H9 (cell line): ENCODE results near the gene TNIP1. TPM values are rescaled to one million over a fixed set of nuclear protein-coding genes. Genes with fewer than 3 reads are reported as not detected.

Experiments used
- DNase-seq: peaks from one replicate; pipeline ENCODE4 v3.0.0-alpha.2; 2017
- H2AFZ ChIP-seq: one replicate; pipeline ENCODE4 v1.6.1; 2013; ENCODE audit warnings: mild to moderate bottlenecking, low read length, control low read depth, moderate library complexity
- H2AK5ac ChIP-seq: 2 replicates; pipeline ENCODE4 v1.6.1; 2013; ENCODE audit warnings: low read length, control low read depth, mixed read lengths; ENCODE audit not compliant: insufficient read length
- H2BK120ac ChIP-seq: one replicate; pipeline ENCODE4 v1.6.1; 2013; ENCODE audit warnings: low read depth, mild to moderate bottlenecking, low read length, control low read depth, inconsistent platforms; ENCODE audit not compliant: poor library complexity, severe bottlenecking
- H2BK12ac ChIP-seq: 2 replicates; pipeline ENCODE4 v1.6.1; 2013; ENCODE audit warnings: low read length, control low read depth, mixed read lengths, low read depth; ENCODE audit not compliant: insufficient read length
- H2BK15ac ChIP-seq: 2 replicates; pipeline ENCODE4 v1.6.1; 2013; ENCODE audit warnings: low read depth, low read length, control low read depth
- H2BK20ac ChIP-seq: one replicate; pipeline ENCODE4 v1.6.1; 2013; ENCODE audit warnings: low read depth, mild to moderate bottlenecking, low read length, control low read depth, inconsistent platforms; ENCODE audit not compliant: poor library complexity, severe bottlenecking
- H2BK5ac ChIP-seq: 2 replicates; pipeline ENCODE4 v1.6.1; 2013; ENCODE audit warnings: low read length, control low read depth, mixed read lengths; ENCODE audit not compliant: insufficient read length
- H3K14ac ChIP-seq: 2 replicates; pipeline ENCODE4 v1.6.1; 2013; ENCODE audit warnings: low read length, control low read depth; ENCODE audit not compliant: insufficient read depth
- H3K18ac ChIP-seq: 2 replicates; pipeline ENCODE4 v1.6.1; 2013; ENCODE audit warnings: low read depth, mild to moderate bottlenecking, mixed read lengths, low read length, control low read depth; ENCODE audit not compliant: insufficient read length
- H3K23ac ChIP-seq: 2 replicates; pipeline ENCODE4 v1.6.1; 2013; ENCODE audit warnings: low read length, control low read depth, mixed read lengths, low read depth; ENCODE audit not compliant: insufficient read length
- H3K23me2 ChIP-seq: 2 replicates; pipeline ENCODE4 v1.6.1; 2013; ENCODE audit warnings: low read depth, mild to moderate bottlenecking, mixed read lengths, low read length, control low read depth; ENCODE audit not compliant: insufficient read length, poor library complexity, severe bottlenecking
- H3K27ac ChIP-seq: 2 replicates; pipeline ENCODE4 v1.5.1; 2013; ENCODE audit warnings: low read length, control low read depth, mixed read lengths, low read depth; ENCODE audit not compliant: insufficient read length
- H3K27me3 ChIP-seq: 2 replicates; pipeline ENCODE4 v1.6.1; 2013; ENCODE audit warnings: low read length, control low read depth, inconsistent platforms; ENCODE audit not compliant: insufficient read depth
- H3K4ac ChIP-seq: 2 replicates; pipeline ENCODE4 v1.6.1; 2013; ENCODE audit warnings: low read depth, mild to moderate bottlenecking, control low read depth, inconsistent platforms, low read length, moderate library complexity
- H3K4me1 ChIP-seq: 2 replicates; pipeline ENCODE4 v1.6.1; 2013; ENCODE audit warnings: low read length, control low read depth, inconsistent platforms; ENCODE audit not compliant: insufficient read depth
- H3K4me2 ChIP-seq: 2 replicates; pipeline ENCODE4 v1.6.1; 2013; ENCODE audit warnings: low read length, control low read depth, mixed read lengths; ENCODE audit not compliant: insufficient read length, insufficient read depth
- H3K56ac ChIP-seq: 2 replicates; pipeline ENCODE4 v1.6.1; 2013; ENCODE audit warnings: low read depth, mild to moderate bottlenecking, mixed read lengths, low read length, control low read depth; ENCODE audit not compliant: insufficient read length
- H3K79me1 ChIP-seq: 2 replicates; pipeline ENCODE4 v1.6.1; 2013; ENCODE audit warnings: low read depth, mild to moderate bottlenecking, moderate library complexity, low read length, control low read depth, inconsistent platforms; ENCODE audit not compliant: insufficient read depth, poor library complexity, severe bottlenecking
- H3K79me2 ChIP-seq: 2 replicates; pipeline ENCODE4 v1.6.1; 2013; ENCODE audit warnings: low read length, control low read depth, inconsistent platforms; ENCODE audit not compliant: insufficient read depth
- H3K9ac ChIP-seq: 2 replicates; pipeline ENCODE4 v1.6.1; 2013; ENCODE audit warnings: low read length, control low read depth, mixed read lengths; ENCODE audit not compliant: insufficient read length; ENCODE audit errors: extremely low read depth
- H3K9me3 ChIP-seq: one replicate; pipeline ENCODE4 v1.6.1; 2013; ENCODE audit warnings: low read depth, low read length, inconsistent platforms; ENCODE audit not compliant: control insufficient read depth
- H3T11ph ChIP-seq: one replicate; pipeline ENCODE4 v1.6.1; 2013; ENCODE audit warnings: mild to moderate bottlenecking, low read length, control low read depth, inconsistent platforms
- H4K20me1 ChIP-seq: one replicate; pipeline ENCODE4 v1.6.1; 2013; ENCODE audit not compliant: control insufficient read depth, insufficient read length, insufficient read depth
- H4K5ac ChIP-seq: 2 replicates; pipeline ENCODE4 v1.6.1; 2013; ENCODE audit warnings: low read depth, mild to moderate bottlenecking, mixed read lengths, low read length, control low read depth; ENCODE audit not compliant: insufficient read length
- H4K8ac ChIP-seq: replicated peaks from 2 replicates; pipeline ENCODE4 v1.6.1; 2013; ENCODE audit warnings: low read length, control low read depth, mixed read lengths, low read depth; ENCODE audit not compliant: insufficient read length
- H4K91ac ChIP-seq: 2 replicates; pipeline ENCODE4 v1.6.1; 2013; ENCODE audit warnings: low read depth, mild to moderate bottlenecking, moderate library complexity, mixed read lengths, low read length, control low read depth; ENCODE audit not compliant: insufficient read length
- H3K27ac Mint-ChIP-seq, 3 experiments: 2 replicates in 2 of 3; 3 replicates in 1 of 3; pipeline ENCODE4 v1.8.0; 2020 to 2021; ENCODE audit warnings: mixed read lengths in 3 of 3, mild to moderate bottlenecking in 1 of 3, moderate library complexity in 1 of 3
- H3K27me3 Mint-ChIP-seq: 2 replicates; pipeline ENCODE4 v1.8.0; 2021; ENCODE audit warnings: low read depth, mild to moderate bottlenecking, moderate library complexity, mixed read lengths
- H3K36me3 Mint-ChIP-seq, 3 experiments: 2 replicates in 2 of 3; 3 replicates in 1 of 3; pipeline ENCODE4 v1.8.0; 2020 to 2021; ENCODE audit warnings: low read depth in 3 of 3, mixed read lengths in 3 of 3; ENCODE audit not compliant: insufficient read depth in 1 of 3
- H3K4me1 Mint-ChIP-seq, 2 experiments: 2 replicates each; pipeline ENCODE4 v1.8.0; 2020; ENCODE audit warnings: mixed read lengths in 2 of 2
- H3K4me3 Mint-ChIP-seq, 2 experiments: 2 replicates in 1 of 2; 3 replicates in 1 of 2; pipeline ENCODE4 v1.8.0; 2020 to 2021; ENCODE audit warnings: mild to moderate bottlenecking in 2 of 2, mixed read lengths in 2 of 2, moderate library complexity in 1 of 2
- H3K9me3 Mint-ChIP-seq, 2 experiments: 2 replicates in 1 of 2; 3 replicates in 1 of 2; pipeline ENCODE4 v1.8.0; 2020; ENCODE audit warnings: mild to moderate bottlenecking in 2 of 2, mixed read lengths in 2 of 2, moderate library complexity in 1 of 2
- WGBS: extraction: QIAGEN DNeasy Blood & Tissue Kit; methylation state at CpG from one replicate; pipeline ENCODE4 v1.1.7; 2013; ENCODE audit warnings: missing lambda C conversion rate, low lambda C conversion rate, mixed read lengths; ENCODE audit not compliant: insufficient read length; ENCODE audit errors: extremely low coverage; 5-methylcytosine and 5-hydroxymethylcytosine counted together
- total RNA-seq: library from RNA; stranded (reverse); gene quantifications from 2 replicates; pipeline ENCODE4 v1.2.1, GENCODE V29; 2021
- TF ChIP-seq, protein P1 (sequence below): fragments of 200-600 bp; sonication (generic); conservative IDR thresholded peaks from 3 replicates; pipeline ENCODE4 v1.8.0; 2021; ENCODE audit warnings: antibody characterized with exemption, mild to moderate bottlenecking

TNIP1 gene
- total RNA-seq, 1 experiment from 2014 or later: 40.8 TPM

DNA sequence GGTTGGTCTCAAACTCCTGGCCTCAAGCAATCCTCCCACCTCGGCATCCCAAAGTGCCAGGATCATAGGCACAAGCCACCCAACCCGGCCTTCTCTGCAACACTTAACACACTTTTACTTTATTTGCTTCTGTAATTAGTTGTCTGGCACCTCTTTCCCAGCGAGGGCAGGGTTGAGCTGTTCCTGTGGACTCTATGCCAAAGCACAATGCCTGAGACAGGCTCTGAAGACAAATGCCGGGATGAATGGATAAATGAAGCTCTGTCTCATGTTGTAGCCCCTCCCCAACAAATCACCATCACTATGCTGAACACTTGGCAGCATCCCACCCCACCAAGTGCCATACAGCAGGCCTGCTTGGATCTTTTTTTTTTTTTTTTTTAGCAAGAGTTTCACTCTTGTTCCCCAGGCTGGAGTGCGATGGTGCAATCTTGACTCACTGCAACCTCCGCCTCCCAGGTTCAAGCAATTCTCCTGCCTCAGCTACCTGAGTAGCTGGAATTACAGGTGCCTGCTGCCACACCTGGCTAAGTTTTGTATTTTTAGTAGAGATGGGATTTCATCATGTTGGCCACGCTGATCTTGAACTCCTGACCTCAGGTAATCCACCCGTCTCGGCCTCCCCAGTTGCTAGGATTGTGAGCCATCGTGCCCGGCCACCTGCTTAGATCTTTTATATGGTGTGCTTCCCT lies 39.1 kb downstream of the TNIP1 start:
- DNase-seq: no peak
- H3K4me1 Mint-ChIP-seq: no peaks in the 10 kb centered on the region
- H2AK5ac ChIP-seq: no peak overlapping the region

More for the DNA sequence above, 39.1 kb downstream of the TNIP1 start:
- Histone ChIP-seq H4K8ac (no peak overlapping the region), H2BK5ac (no peak overlapping the region), H2BK120ac (no peak overlapping the region), H3K9ac (no peak overlapping the region), H4K20me1 (no peaks in the 10 kb centered on the region), H3K9me3 (no peaks in the 10 kb centered on the region), H2BK12ac (no peak overlapping the region), H4K5ac (no peak overlapping the region), H3K27ac (no peak overlapping the region), H3K4me2 (no peak overlapping the region), H2BK20ac (no peak overlapping the region), H2AFZ (no peak overlapping the region), H3K23me2 (no peaks in the 10 kb centered on the region), H3T11ph (no peak overlapping the region), H3K4me1 (no peaks in the 10 kb centered on the region; the same call in 1 of the 2 replicates), H4K91ac (no peak overlapping the region), H3K14ac (no peak overlapping the region), H3K79me1 (no peaks in the 10 kb centered on the region), H3K56ac (no peak overlapping the region), H3K27me3 (no peaks in the 10 kb centered on the region), H3K23ac (no peak overlapping the region), H3K18ac (no peak overlapping the region), H3K79me2 (no peaks in the 10 kb centered on the region), H3K4ac (no peak overlapping the region), H2BK15ac (no peak overlapping the region)
- H3K36me3 Mint-ChIP-seq: peaks cover 3 to 35% (median 30%) of the 10 kb centered on the region in 3 experiments; a peak in 5 of 7 replicates
- H3K9me3 Mint-ChIP-seq: no peaks in the 10 kb centered on the region
- no peak overlapping the region for H3K4me3 Mint-ChIP-seq
- H3K27ac Mint-ChIP-seq: peak overlapping the region in 1 of 3 experiments; percentile 20; a peak in 2 of 7 replicates
- TF ChIP-seq, protein P1, sequence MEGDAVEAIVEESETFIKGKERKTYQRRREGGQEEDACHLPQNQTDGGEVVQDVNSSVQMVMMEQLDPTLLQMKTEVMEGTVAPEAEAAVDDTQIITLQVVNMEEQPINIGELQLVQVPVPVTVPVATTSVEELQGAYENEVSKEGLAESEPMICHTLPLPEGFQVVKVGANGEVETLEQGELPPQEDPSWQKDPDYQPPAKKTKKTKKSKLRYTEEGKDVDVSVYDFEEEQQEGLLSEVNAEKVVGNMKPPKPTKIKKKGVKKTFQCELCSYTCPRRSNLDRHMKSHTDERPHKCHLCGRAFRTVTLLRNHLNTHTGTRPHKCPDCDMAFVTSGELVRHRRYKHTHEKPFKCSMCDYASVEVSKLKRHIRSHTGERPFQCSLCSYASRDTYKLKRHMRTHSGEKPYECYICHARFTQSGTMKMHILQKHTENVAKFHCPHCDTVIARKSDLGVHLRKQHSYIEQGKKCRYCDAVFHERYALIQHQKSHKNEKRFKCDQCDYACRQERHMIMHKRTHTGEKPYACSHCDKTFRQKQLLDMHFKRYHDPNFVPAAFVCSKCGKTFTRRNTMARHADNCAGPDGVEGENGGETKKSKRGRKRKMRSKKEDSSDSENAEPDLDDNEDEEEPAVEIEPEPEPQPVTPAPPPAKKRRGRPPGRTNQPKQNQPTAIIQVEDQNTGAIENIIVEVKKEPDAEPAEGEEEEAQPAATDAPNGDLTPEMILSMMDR: no peak
- no CpG with 5 or more reads among the region's 11 CpGs for WGBS
- no peaks in the 10 kb centered on the region for H3K27me3 Mint-ChIP-seq
